ENCODE measurements around the gene RRAS2.

- TF ChIP-seq CTCF (IDR thresholded peaks at IDR 0.05) (no peak), POLR2A (IDR thresholded peaks at IDR 0.05) (no peak), EP300 (IDR thresholded peaks at IDR 0.05; ENCODE audit: low read depth) (no peak)
Measured at GRCh38 chr11:14364322-14364721, 5.3 kb upstream of the RRAS2 start.

All from transverse colon (tissue), 3 donors.